RWPE2 (cell line): Measurements from ENCODE around the gene ATG7.

ENCODE experiments used
- ATAC-seq: fragments of 200-7000 bp; cut with Tn5 transposase; 3 replicates; pipeline ENCODE4 v1.9.1; 2021; ENCODE audit warnings: low read depth
- DNase-seq: peaks from one replicate; pipeline ENCODE4 v3.0.0-alpha.2; 2020; ENCODE audit warnings: low spot score
- H3K27ac ChIP-seq: fragments of 450-650 bp; 2 replicates; pipeline ENCODE4 v1.5.1; 2017; ENCODE audit warnings: mild to moderate bottlenecking; ENCODE audit not compliant: poor library complexity, severe bottlenecking
- H3K27me3 ChIP-seq: fragments of 250-450 bp; sonication (Bioruptor Pico); 2 replicates; pipeline ENCODE4 v1.5.1; 2021; ENCODE audit warnings: mild to moderate bottlenecking, moderate library complexity; ENCODE audit not compliant: insufficient read depth, poor library complexity, severe bottlenecking
- H3K36me3 ChIP-seq: fragments of 250-450 bp; sonication (Bioruptor Pico); 2 replicates; pipeline ENCODE4 v1.5.1; 2020; ENCODE audit warnings: low read depth, mild to moderate bottlenecking, moderate library complexity
- H3K4me1 ChIP-seq: fragments of 250-450 bp; sonication (Bioruptor Pico); 2 replicates; pipeline ENCODE4 v1.5.1; 2021; ENCODE audit warnings: mild to moderate bottlenecking, moderate library complexity; ENCODE audit not compliant: insufficient read depth, poor library complexity, severe bottlenecking
- H3K4me3 ChIP-seq: fragments of 250-450 bp; sonication (Bioruptor Pico); 2 replicates; pipeline ENCODE4 v1.5.1; 2021; ENCODE audit warnings: mild to moderate bottlenecking, moderate library complexity; ENCODE audit not compliant: severe bottlenecking
- H3K9me3 ChIP-seq: fragments of 250-450 bp; sonication (Bioruptor Pico); 2 replicates; pipeline ENCODE4 v1.5.1; 2021; ENCODE audit warnings: mild to moderate bottlenecking, moderate library complexity; ENCODE audit not compliant: severe bottlenecking
- TF ChIP-seq, protein P1 (sequence below): fragments of 450-650 bp; IDR thresholded peaks from one replicate; pipeline ENCODE4 v1.5.1; 2017; ENCODE audit warnings: mild to moderate bottlenecking, moderate library complexity; ENCODE audit not compliant: poor library complexity, severe bottlenecking

Gene ATG7

DNA sequence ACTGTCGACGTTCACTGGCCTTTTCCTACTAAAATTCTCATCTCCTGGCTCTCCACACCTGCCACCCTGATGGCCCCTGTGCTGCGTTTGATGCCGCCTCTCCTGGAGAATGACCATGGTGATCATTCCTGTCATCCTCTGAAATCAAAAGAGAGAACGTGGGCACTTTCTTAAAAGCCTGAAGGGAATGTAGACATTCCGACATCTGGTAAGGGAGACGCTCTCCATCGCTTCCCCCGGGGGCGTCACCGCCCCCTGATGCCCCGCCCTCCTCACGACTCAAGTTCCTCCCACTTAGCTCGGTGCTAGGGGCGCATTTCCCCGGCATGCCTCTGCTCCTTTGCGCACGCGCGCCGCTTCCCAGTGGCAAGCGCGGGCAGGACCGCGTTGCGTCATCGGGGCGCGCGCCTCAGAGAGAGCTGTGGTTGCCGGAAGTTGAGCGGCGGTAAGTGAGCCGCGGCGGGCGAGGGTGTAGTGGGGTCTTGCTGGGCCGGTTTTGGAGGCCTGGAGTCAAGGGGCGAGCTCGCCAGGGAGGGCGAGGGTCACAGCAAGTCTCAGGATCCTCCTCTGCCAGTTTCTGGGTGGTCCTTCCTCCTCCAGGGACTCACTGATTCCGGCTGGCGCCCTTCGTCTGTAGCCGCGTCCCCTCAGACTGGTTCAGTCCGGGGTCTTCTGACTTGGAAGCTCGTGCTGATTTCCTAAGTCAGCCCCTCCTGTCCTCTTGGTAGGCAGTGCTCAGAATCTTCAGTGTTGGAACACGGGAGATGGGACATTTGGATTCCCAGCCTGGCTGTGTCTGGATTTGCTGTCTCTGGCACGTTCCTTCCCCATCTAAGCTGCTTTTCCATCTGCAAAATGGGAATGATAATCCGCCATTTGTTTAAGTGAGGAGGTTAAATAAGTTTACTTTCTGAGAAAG, at the start of gene ATG7:
Gene ATG7 (plus strand): TSS at position 412 of the 919 bp plus-strand sequence. CDS start 26,299 bp downstream, outside the sequence.
- DNase-seq = peak; percentile 96
- no peaks in the 10 kb centered on the region for H3K27me3 ChIP-seq
- H3K27ac ChIP-seq = peak within 1 kb of the TSS; percentile 46
- H3K4me3 ChIP-seq = peak within 1 kb of the TSS; percentile 69
- peaks cover 30% of the 10 kb centered on the region for H3K36me3 ChIP-seq
- TF ChIP-seq, protein P1, sequence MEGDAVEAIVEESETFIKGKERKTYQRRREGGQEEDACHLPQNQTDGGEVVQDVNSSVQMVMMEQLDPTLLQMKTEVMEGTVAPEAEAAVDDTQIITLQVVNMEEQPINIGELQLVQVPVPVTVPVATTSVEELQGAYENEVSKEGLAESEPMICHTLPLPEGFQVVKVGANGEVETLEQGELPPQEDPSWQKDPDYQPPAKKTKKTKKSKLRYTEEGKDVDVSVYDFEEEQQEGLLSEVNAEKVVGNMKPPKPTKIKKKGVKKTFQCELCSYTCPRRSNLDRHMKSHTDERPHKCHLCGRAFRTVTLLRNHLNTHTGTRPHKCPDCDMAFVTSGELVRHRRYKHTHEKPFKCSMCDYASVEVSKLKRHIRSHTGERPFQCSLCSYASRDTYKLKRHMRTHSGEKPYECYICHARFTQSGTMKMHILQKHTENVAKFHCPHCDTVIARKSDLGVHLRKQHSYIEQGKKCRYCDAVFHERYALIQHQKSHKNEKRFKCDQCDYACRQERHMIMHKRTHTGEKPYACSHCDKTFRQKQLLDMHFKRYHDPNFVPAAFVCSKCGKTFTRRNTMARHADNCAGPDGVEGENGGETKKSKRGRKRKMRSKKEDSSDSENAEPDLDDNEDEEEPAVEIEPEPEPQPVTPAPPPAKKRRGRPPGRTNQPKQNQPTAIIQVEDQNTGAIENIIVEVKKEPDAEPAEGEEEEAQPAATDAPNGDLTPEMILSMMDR = no peak
- peaks cover 10% of the 10 kb centered on the region for H3K4me1 ChIP-seq
- peak; percentile 92 for ATAC-seq
- H3K9me3 ChIP-seq = no peaks in the 10 kb centered on the region

- peaks cover 17% of the 10 kb centered on the region for H3K4me1 ChIP-seq
- peaks cover 29% of the 10 kb centered on the region for H3K36me3 ChIP-seq
- TF ChIP-seq, protein P1 = no peak
- H3K4me3 ChIP-seq = no peak overlapping the region
- no peak for DNase-seq
- no peak for ATAC-seq
- peak overlapping the region; percentile 91 for H3K27ac ChIP-seq
- H3K27me3 ChIP-seq = no peaks in the 10 kb centered on the region
- no peaks in the 10 kb centered on the region for H3K9me3 ChIP-seq
Observed at GRCh38 chr3:11224010-11224409, 48.2 kb upstream of the ATG7 start.

GRCh38 chr3:11224870-11225229, 47.3 kb upstream of the ATG7 start:
- TF ChIP-seq, protein P1 = no peak
- ATAC-seq = no peak
- Histone ChIP-seq H3K27ac (peak overlapping the region; percentile 91), H3K9me3 (no peaks in the 10 kb centered on the region), H3K36me3 (peaks cover 26% of the 10 kb centered on the region), H3K4me3 (peak overlapping the region; percentile 46), H3K4me1 (peaks cover 25% of the 10 kb centered on the region), H3K27me3 (no peaks in the 10 kb centered on the region)
- DNase-seq = no peak

DNA sequence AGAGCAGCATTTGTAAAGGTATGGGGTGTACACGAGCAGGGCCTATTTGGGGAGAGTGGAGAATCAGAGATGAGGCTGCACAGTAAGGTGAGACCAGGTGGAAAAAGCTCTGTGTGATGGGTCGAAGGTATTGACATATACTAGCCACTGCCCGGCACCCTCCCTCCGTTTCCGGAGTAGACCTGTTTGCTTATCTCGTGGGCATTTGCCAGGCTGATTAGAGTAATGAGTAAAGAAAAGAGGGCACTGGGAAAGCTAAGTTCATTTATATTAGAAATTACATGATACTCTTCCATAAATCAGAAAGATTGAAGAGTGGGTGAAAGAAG, 46.2 kb upstream of the ATG7 start:
- Histone ChIP-seq H3K4me1 (peaks cover 33% of the 10 kb centered on the region), H3K36me3 (peaks cover 26% of the 10 kb centered on the region), H3K27ac (peak overlapping the region; percentile 91), H3K9me3 (no peaks in the 10 kb centered on the region), H3K27me3 (no peaks in the 10 kb centered on the region), H3K4me3 (peak overlapping the region; percentile 46)
- TF ChIP-seq, protein P1 = no peak
- peak; percentile 34; the same call in 2 of the 3 replicates for ATAC-seq
- DNase-seq = no peak

DNA sequence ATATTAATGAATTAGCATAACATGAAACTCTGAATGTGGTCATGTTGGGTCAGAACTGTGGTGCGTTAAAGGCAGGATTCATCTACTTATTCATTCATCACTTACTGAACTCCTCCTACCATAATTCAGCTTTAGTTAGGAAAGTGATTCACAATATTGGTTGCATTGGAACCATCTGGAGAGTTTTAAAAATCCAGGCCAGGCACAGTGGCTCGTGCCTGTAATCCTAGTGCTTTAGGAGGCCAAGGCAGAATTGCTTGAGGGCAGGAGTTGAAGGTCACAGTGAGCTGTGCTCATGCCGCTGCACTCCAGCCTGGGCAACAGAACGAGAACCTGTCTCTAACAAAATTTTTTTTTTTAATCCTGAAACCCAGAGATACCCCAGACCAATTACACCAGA, 44.2 kb upstream of the ATG7 start:
- Histone ChIP-seq H3K36me3 (peaks cover 29% of the 10 kb centered on the region), H3K4me3 (no peak overlapping the region), H3K27me3 (no peaks in the 10 kb centered on the region), H3K27ac (no peak overlapping the region), H3K4me1 (peaks cover 30% of the 10 kb centered on the region), H3K9me3 (no peaks in the 10 kb centered on the region)
- ATAC-seq (no peak), DNase-seq (no peak)
- TF ChIP-seq, protein P1 = no peak
